Measurements from ENCODE around the gene GFI1.

The GFI1 gene

GRCh38 chr1:92487078-92487605, 417 bp upstream of the GFI1 start:
- H3K9ac ChIP-seq (ENCODE audit: low read depth, low read length) = no peak overlapping the region
- peaks cover 14% of the 10 kb centered on the region for H3K4me1 ChIP-seq (ENCODE audit: insufficient read depth, low read length)
- H3K36me3 ChIP-seq (ENCODE audit: insufficient read depth, low read length) = no peaks in the 10 kb centered on the region
- no peak overlapping the region for H3K27ac ChIP-seq (ENCODE audit: low read depth, low read length)
- WGBS = 35% methylated on average over 7 of the region's 7 CpGs
- no peaks in the 10 kb centered on the region for H3K9me3 ChIP-seq (ENCODE audit: insufficient read depth, low read depth, low read length)
- H3K4me3 ChIP-seq (ENCODE audit: low read length) = peak overlapping the region; percentile 51
- peaks cover 94% of the 10 kb centered on the region for H3K27me3 ChIP-seq (ENCODE audit: insufficient read depth, low read length)

GRCh38 chr1:92485381-92486250, 1.1 kb downstream of the GFI1 start:
- Histone ChIP-seq H3K27ac (ENCODE audit: low read depth, low read length) (no peak overlapping the region), H3K9ac (ENCODE audit: low read depth, low read length) (no peak overlapping the region; the same call in 1 of the 2 replicates), H3K4me1 (ENCODE audit: insufficient read depth, low read length) (peaks cover 23% of the 10 kb centered on the region), H3K27me3 (ENCODE audit: insufficient read depth, low read length) (peaks cover 97% of the 10 kb centered on the region), H3K9me3 (ENCODE audit: insufficient read depth, low read depth, low read length) (no peaks in the 10 kb centered on the region), H3K36me3 (ENCODE audit: insufficient read depth, low read length) (no peaks in the 10 kb centered on the region), H3K4me3 (ENCODE audit: low read length) (peak overlapping the region; percentile 52)
- WGBS = under 1% methylated on average over 82 of the region's 82 CpGs

- peaks cover 100% of the 10 kb centered on the region for H3K27me3 ChIP-seq (ENCODE audit: insufficient read depth, low read length)
- peaks cover 23% of the 10 kb centered on the region for H3K4me1 ChIP-seq (ENCODE audit: insufficient read depth, low read length)
- no peak overlapping the region for H3K9ac ChIP-seq (ENCODE audit: low read depth, low read length)
- no peaks in the 10 kb centered on the region for H3K36me3 ChIP-seq (ENCODE audit: insufficient read depth, low read length)
- WGBS = under 1% methylated on average over 65 of the region's 65 CpGs
- no peaks in the 10 kb centered on the region for H3K9me3 ChIP-seq (ENCODE audit: insufficient read depth, low read depth, low read length)
- H3K4me3 ChIP-seq (ENCODE audit: low read length) = peak overlapping the region; percentile 52
- H3K27ac ChIP-seq (ENCODE audit: low read depth, low read length) = no peak overlapping the region
These were observed 2.0 kb downstream of the GFI1 start for GRCh38 chr1:92484472-92485380.

- Histone ChIP-seq H3K36me3 (ENCODE audit: insufficient read depth, low read length) (no peaks in the 10 kb centered on the region), H3K9ac (ENCODE audit: low read depth, low read length) (no peak overlapping the region), H3K9me3 (ENCODE audit: insufficient read depth, low read depth, low read length) (no peaks in the 10 kb centered on the region), H3K27me3 (ENCODE audit: insufficient read depth, low read length) (peaks cover 100% of the 10 kb centered on the region), H3K4me1 (ENCODE audit: insufficient read depth, low read length) (peaks cover 23% of the 10 kb centered on the region), H3K27ac (ENCODE audit: low read depth, low read length) (no peak overlapping the region), H3K4me3 (ENCODE audit: low read length) (peak overlapping the region; percentile 52)
- whole genome bisulfite sequencing = under 1% methylated on average over 56 of the region's 56 CpGs
These were observed 2.9 kb downstream of the GFI1 start for GRCh38 chr1:92483610-92484471.

GRCh38 chr1:92482665-92483609, 3.8 kb downstream of the GFI1 start:
- 2% methylated on average over 62 of the region's 62 CpGs for WGBS
- H3K27ac ChIP-seq (ENCODE audit: low read depth, low read length) = no peak overlapping the region
- no peaks in the 10 kb centered on the region for H3K36me3 ChIP-seq (ENCODE audit: insufficient read depth, low read length)
- no peak overlapping the region for H3K9ac ChIP-seq (ENCODE audit: low read depth, low read length)
- H3K9me3 ChIP-seq (ENCODE audit: insufficient read depth, low read depth, low read length) = no peaks in the 10 kb centered on the region
- H3K4me1 ChIP-seq (ENCODE audit: insufficient read depth, low read length) = peaks cover 23% of the 10 kb centered on the region
- H3K4me3 ChIP-seq (ENCODE audit: low read length) = peak overlapping the region; percentile 52
- peaks cover 100% of the 10 kb centered on the region for H3K27me3 ChIP-seq (ENCODE audit: insufficient read depth, low read length)

GRCh38 chr1:92481971-92482664, 4.6 kb downstream of the GFI1 start:
- Histone ChIP-seq H3K4me1 (ENCODE audit: insufficient read depth, low read length) (peaks cover 23% of the 10 kb centered on the region), H3K27me3 (ENCODE audit: insufficient read depth, low read length) (peaks cover 100% of the 10 kb centered on the region), H3K27ac (ENCODE audit: low read depth, low read length) (no peak overlapping the region), H3K4me3 (ENCODE audit: low read length) (peak overlapping the region; percentile 52; the same call in 1 of the 2 replicates), H3K9ac (ENCODE audit: low read depth, low read length) (no peak overlapping the region), H3K9me3 (ENCODE audit: insufficient read depth, low read depth, low read length) (no peaks in the 10 kb centered on the region), H3K36me3 (ENCODE audit: insufficient read depth, low read length) (no peaks in the 10 kb centered on the region)
- 4% methylated on average over 39 of the region's 39 CpGs for WGBS

GRCh38 chr1:92481599-92481925, 5.2 kb downstream of the GFI1 start:
- WGBS = 6% methylated on average over 10 of the region's 12 CpGs
- no peak overlapping the region for H3K27ac ChIP-seq (ENCODE audit: low read depth, low read length)
- H3K36me3 ChIP-seq (ENCODE audit: insufficient read depth, low read length) = no peaks in the 10 kb centered on the region
- H3K27me3 ChIP-seq (ENCODE audit: insufficient read depth, low read length) = peaks cover 100% of the 10 kb centered on the region
- peaks cover 24% of the 10 kb centered on the region for H3K4me1 ChIP-seq (ENCODE audit: insufficient read depth, low read length)
- peak overlapping the region; percentile 45 for H3K4me3 ChIP-seq (ENCODE audit: low read length)
- H3K9ac ChIP-seq (ENCODE audit: low read depth, low read length) = no peak overlapping the region
- H3K9me3 ChIP-seq (ENCODE audit: insufficient read depth, low read depth, low read length) = no peaks in the 10 kb centered on the region

GRCh38 chr1:92480813-92481598, 5.7 kb downstream of the GFI1 start:
- Histone ChIP-seq H3K27me3 (ENCODE audit: insufficient read depth, low read length) (peaks cover 100% of the 10 kb centered on the region), H3K4me3 (ENCODE audit: low read length) (peak overlapping the region; percentile 45), H3K9me3 (ENCODE audit: insufficient read depth, low read depth, low read length) (no peaks in the 10 kb centered on the region), H3K27ac (ENCODE audit: low read depth, low read length) (no peak overlapping the region), H3K9ac (ENCODE audit: low read depth, low read length) (peak overlapping the region; percentile 9; the same call in 1 of the 2 replicates), H3K36me3 (ENCODE audit: insufficient read depth, low read length) (no peaks in the 10 kb centered on the region), H3K4me1 (ENCODE audit: insufficient read depth, low read length) (peaks cover 29% of the 10 kb centered on the region)
- WGBS = 1% methylated on average over 65 of the region's 65 CpGs

Data from HUES64 (cell line).